GM21576 (cell line): ENCODE results near the gene SBF1.

ENCODE experiments used
- ATAC-seq: cut with Tn5 transposase; IDR thresholded peaks from one replicate; pipeline ENCODE4 v1.9.1; 2021; ENCODE audit warnings: mild to moderate bottlenecking, moderate library complexity; ENCODE audit not compliant: unreplicated experiment

Gene SBF1

DNA sequence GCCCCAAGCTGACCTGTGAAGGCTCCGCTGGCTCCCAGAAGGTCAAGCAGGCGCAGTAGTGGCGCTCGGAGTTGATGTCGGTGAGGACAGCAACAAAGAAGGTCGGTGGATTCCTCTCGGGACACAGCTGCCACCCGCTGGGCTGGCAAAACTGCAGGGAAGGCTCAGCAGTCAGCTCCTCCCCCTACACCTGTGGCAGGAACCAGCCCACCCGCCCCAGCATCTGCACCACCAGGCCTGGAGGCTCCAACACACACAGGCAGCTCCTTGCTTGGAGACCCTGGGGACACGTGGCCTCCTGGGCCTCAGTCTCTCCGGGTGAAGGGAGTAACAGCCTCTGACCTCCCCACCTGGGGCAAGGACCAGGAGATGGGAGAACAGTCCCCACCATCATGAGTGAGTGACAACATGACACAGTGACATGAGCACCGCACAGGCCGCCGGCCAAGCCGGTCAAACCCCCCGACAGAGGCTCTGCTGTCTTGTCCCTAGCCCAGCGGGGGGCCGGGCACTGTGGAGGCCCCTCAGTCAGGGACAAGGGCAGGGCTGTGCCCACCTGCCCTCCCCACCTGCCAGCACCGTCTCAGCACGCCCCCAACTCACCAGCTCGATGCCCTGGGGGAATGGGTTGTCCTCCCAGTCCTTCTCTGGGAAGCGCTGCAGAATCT is 6.9 kb downstream of the SBF1 start:
- ATAC-seq: no peak

GRCh38 chr22:50467341-50467740 is 7.5 kb downstream of the SBF1 start:
- no peak for ATAC-seq

- ATAC-seq: no peak
These were observed 9.5 kb downstream of the SBF1 start for GRCh38 chr22:50465066-50465930.

- ATAC-seq: no peak
These were observed 10.4 kb downstream of the SBF1 start for GRCh38 chr22:50464451-50464850.

DNA sequence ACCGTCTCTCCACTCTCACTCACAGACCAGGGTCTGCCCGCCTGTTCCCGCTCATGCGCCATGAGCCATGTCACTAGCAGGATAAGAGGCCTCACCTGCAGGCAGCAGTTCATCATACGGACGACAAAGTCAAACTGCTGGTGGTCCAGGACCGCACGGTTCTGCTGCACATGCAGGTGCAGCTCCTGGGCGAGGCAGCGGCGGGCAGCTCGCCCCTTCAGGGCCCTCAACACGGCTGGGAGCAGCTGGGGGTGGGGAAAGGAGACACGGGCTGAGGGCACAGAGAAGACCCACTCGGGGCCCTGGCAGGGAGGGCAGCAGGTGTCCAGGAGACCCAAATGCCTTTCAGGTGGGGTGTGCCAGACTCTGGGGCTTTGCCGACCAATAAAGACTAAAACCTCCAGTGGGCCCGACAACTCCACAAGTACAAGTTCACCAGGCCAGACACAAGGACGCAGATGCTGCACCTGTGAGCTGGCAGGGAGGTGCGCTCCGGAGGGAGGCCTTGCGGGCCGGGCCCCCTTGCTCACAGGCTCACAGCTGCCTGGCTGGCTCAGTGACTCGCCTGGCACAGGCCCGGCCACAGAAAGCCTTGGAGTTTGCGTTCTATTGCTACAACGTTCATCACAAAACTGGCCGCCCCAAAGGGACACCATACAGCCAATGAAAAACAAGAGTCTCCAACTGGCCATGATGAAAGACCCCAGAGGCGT is 11.5 kb downstream of the SBF1 start:
- ATAC-seq: no peak

- no peak for ATAC-seq
These were observed 12.8 kb downstream of the SBF1 start for GRCh38 chr22:50461979-50462540.

- ATAC-seq: no peak
These were observed 13.3 kb downstream of the SBF1 start for GRCh38 chr22:50461536-50461935.

DNA sequence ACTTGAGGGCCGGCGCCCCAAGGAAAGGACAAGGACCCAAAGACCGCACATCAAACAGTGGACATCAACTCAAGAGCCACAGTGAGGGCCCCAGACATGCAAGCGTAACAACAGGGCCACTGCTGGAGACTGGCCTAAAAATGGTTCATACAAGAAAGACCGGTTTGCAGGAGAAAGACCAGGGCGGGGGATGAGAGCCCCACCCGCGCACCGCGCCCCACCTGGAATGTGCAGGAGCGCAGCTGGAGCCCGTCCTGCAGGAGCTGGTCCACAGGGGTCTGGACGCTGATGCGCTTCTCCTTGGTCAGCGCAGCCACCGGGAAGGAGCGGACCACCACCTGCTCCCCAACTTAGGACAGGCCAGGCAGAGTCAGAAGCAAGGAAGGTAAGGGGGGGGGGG is 13.9 kb downstream of the SBF1 start:
- ATAC-seq: no peak

- ATAC-seq: no peak
These were observed 15.2 kb downstream of the SBF1 start for GRCh38 chr22:50459496-50460140.

DNA sequence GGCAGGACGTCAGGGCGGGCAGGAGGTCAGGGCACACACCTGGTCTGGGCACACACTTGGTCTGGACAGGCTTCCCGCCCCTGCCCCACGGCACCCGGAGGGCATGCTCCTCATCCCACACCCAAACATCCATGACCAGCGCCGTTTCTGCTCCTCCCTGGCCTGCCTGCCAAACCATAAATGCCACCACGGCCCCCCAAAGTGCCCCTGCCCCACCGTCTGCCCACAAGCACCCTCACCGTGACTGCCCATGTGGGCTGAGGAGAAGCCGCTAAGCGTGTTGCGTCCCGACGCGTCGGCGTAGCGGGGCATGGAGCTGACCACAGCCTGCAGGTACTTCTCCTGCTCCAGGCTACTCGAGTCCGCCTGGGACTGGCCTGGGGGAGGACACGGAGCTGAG is 15.8 kb downstream of the SBF1 start:
- ATAC-seq: no peak

DNA sequence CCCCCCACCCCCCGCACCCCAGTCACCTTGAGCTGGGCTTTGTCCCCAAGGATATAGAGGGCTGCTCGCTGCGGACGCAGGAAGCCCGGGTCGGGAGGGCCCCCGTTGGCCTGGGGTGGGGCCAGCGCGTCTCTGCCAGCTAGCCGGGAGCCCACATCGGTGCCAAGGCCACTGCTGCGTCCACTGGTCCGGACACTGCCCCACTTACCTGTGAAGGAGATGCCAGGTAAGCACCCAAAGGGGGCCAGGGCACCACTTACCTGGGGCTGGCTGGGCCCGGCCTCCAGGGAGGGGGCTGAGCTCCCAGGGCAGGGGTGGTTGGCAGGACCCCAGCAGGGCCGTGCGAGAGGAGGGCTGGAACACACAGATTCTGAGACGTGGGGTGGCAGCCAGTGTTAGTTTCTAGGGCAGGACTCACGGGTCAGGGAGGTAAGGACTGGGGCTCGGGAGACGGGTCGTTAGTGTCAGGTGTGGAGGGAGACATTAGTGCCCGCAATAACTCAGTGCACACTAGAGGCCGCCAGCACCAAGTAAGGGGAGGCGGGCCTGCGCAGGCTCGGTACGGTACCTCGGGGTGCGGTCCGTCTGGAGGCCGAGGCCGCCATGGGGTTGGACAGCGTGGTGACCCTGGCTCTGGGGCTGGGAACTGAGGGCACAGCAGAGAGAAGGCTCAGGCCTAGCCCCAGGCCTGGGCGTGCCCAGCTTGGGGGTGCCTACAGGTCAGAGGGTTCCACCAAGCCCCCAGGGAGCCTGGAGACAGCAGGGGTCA is 18.2 kb downstream of the SBF1 start:
- ATAC-seq: no peak

DNA sequence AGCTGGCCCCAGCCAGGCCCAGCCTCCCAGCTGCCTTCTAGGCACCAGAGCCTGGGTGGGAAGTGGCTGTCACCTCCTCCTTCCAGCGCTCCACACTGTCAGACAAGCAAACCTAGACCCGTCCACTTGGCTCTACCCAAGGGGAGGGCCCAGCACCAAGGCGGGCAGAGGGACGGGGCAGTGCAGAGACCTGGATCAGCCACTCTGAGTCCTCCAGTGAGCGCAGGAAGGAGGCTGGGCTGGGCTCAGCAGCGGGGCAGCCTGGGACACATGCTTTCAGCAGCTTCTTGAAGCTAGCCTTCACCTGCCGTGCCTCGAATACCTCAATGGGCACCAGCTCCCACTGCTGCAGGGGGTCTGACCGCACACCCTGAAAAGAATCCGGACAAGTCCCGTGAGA is 18.8 kb downstream of the SBF1 start:
- ATAC-seq: no peak

GRCh38 chr22:50455201-50455600 is 19.6 kb downstream of the SBF1 start:
- no peak for ATAC-seq

DNA sequence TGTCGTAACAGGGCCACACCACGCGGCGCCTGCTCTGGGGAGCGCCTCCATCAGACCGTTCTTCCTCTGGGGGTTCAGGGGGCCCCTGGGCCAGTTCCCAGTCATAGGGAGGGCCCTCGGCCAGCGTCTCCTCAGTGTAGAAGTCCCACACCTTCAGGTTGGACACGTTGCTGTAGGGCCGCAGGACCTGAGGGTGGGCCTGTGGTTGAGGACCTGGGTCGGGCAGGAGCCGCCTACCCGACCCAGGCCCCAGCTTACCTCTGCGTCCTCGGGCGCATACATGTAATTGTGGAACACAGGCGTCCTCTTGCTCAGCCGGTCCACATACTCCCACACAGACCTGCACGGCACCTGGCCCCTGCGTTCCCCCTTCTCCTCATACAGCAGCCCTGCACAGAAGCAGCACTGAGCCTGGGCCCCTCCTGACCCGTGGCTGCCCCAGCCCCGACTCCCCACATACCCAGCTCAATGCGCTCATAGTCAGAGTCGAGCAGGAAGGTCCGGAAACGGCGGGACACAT is 20.2 kb downstream of the SBF1 start:
- ATAC-seq: no peak

DNA sequence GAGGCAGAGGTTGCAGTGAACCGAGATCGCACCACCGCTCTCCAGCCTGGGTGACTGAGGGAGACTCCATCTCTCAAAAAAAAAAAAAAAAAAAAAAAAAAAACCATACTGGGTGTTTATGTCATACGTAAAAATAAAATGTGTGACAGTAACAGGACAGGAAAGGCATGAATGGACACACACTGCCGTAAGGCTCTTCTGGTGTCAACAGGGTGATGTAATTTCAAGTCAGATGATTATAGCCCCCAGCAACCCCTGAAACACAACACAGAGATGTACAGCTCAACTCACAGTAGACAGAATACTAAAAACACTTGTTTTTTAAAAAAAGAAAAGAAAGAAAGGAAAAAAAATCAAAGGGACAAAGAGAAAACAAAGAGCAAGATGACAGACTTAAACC is 22.2 kb downstream of the SBF1 start:
- ATAC-seq: no peak

- ATAC-seq: no peak
These were observed 27.0 kb downstream of the SBF1 start for GRCh38 chr22:50447576-50448551.

DNA sequence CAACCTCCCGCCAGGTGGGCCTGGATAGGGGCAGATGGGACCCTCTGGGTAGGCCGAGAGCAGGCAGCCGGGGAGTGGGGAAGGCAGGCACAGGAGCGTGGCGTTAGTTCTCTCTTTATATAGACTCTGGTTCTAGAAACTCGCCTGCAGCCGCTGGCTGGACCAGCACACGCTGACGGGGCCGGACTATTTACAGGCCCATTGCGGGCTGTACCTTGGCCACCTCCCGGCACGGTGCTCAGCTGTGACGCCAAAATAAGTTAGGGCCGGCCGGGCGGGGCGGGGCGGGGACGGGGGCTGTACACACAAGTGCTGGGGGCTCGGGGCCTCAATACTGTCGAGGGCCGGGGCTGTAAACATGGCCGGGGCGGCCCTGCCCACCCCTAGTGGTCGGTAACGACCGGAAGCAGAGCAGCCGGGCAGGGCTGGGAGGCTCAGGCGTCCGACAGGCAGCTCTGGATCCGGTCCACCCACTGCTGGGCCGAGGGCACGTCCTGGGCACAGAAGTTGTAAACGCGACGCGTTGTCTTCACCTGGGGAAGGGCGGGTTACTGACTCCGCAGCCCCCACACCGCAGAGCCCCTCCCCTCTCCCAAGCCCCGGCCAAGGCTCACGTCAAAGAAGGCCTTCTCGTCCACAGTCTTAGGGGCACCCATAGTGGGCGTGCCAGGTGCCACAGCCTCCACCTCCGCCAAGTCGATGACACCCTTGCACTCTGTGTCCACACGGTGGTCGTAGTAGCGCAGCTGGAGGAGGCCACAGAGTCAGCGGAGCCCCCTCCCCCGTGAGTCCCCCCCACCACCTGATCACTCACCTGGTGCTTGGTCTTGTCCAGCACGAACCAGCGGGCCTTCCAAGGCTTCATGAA is 27.9 kb downstream of the SBF1 start:
- ATAC-seq: no peak
